Uterus (tissue), 2 donors: ENCODE results near the gene DISP3.

Experiments
- CTCF ChIP-seq, 4 experiments: fragments of 200-600 bp in 2 of 4; fragments of 450-650 bp in 2 of 4; sonication (generic) in 2 of 4; IDR thresholded peaks; one replicate each; pipeline ENCODE4 v1.5.1; 2016 to 2019; ENCODE audit warnings: antibody characterized with exemption in 4 of 4, mild to moderate bottlenecking in 2 of 4, moderate library complexity in 1 of 4
- POLR2A ChIP-seq, 2 donors: fragments of 450-650 bp; IDR thresholded peaks; one replicate each; pipeline ENCODE4 v1.6.1; 2016; ENCODE audit warnings: antibody characterized with exemption in 2 of 2, mild to moderate bottlenecking in 1 of 2, moderate library complexity in 1 of 2

GRCh38 chr1:11559591-11559970, 80.6 kb downstream of the DISP3 start:
- no peak for TF ChIP-seq CTCF (IDR thresholded peaks at IDR 0.05)
- no peak for TF ChIP-seq POLR2A (IDR thresholded peaks at IDR 0.05)
